Left forelimb (tissue), 1 donor: Measurements from ENCODE around the gene LRRC4.

Experiments used
- DNase-seq: peaks from one replicate; pipeline ENCODE4 v3.0.0-alpha.2; 2018; ENCODE audit warnings: low spot score

LRRC4 gene

GRCh38 chr7:128031901-128032604, 816 bp upstream of the LRRC4 start:
- peak; percentile 73 for DNase-seq

GRCh38 chr7:128030263-128030653, 979 bp downstream of the LRRC4 start:
- no peak for DNase-seq

- DNase-seq, result no peak
Observed at GRCh38 chr7:128029405-128029995, 1.7 kb downstream of the LRRC4 start.

- no peak for DNase-seq
Observed at GRCh38 chr7:128027485-128027980, 3.7 kb downstream of the LRRC4 start.

- DNase-seq, result no peak
Observed at GRCh38 chr7:128026551-128026950, 4.7 kb downstream of the LRRC4 start.

GRCh38 chr7:128025819-128026218, 5.4 kb downstream of the LRRC4 start:
- no peak for DNase-seq

- no peak for DNase-seq
Observed at GRCh38 chr7:128025380-128025779, 5.9 kb downstream of the LRRC4 start.

- no peak for DNase-seq
Observed at GRCh38 chr7:128024151-128024550, 7.1 kb downstream of the LRRC4 start.

GRCh38 chr7:128022631-128023532, 8.4 kb downstream of the LRRC4 start:
- DNase-seq, result no peak

GRCh38 chr7:128021366-128021765, 9.9 kb downstream of the LRRC4 start:
- no peak for DNase-seq

- no peak for DNase-seq
Observed at GRCh38 chr7:128020159-128020558, 11.1 kb downstream of the LRRC4 start.

GRCh38 chr7:128019288-128019687, 11.9 kb downstream of the LRRC4 start:
- no peak for DNase-seq

- DNase-seq, result no peak
Observed at GRCh38 chr7:128017862-128018845, 13.1 kb downstream of the LRRC4 start.

GRCh38 chr7:128017460-128017859, 13.8 kb downstream of the LRRC4 start:
- DNase-seq, result no peak

GRCh38 chr7:128014811-128015210, 16.4 kb downstream of the LRRC4 start:
- no peak for DNase-seq

- no peak for DNase-seq
Observed at GRCh38 chr7:128011131-128011661, 20.0 kb downstream of the LRRC4 start.

GRCh38 chr7:128010391-128011127, 20.7 kb downstream of the LRRC4 start:
- no peak for DNase-seq

- DNase-seq, result no peak
Observed at GRCh38 chr7:128008744-128009143, 22.5 kb downstream of the LRRC4 start.

GRCh38 chr7:128008141-128008540, 23.1 kb downstream of the LRRC4 start:
- no peak for DNase-seq

GRCh38 chr7:128007303-128007680, 23.9 kb downstream of the LRRC4 start:
- DNase-seq, result no peak
